IPS-20b (cell line): ENCODE data around the gene CNTROB.

Experiments
- H3K27ac ChIP-seq: one replicate; pipeline ENCODE4 v1.5.1; 2013; ENCODE audit warnings: low read length
- H3K27me3 ChIP-seq: 2 replicates; pipeline ENCODE4 v1.6.1; 2013; ENCODE audit warnings: mild to moderate bottlenecking, low read length, inconsistent platforms; ENCODE audit not compliant: insufficient read depth
- H3K36me3 ChIP-seq: 2 replicates; pipeline ENCODE4 v1.6.1; 2013; ENCODE audit warnings: low read depth, mild to moderate bottlenecking, inconsistent platforms, low read length, moderate library complexity; ENCODE audit not compliant: insufficient read depth
- H3K4me1 ChIP-seq: 2 replicates; pipeline ENCODE4 v1.6.1; 2013; ENCODE audit warnings: mild to moderate bottlenecking, control low read depth, inconsistent platforms, low read length, moderate library complexity; ENCODE audit not compliant: insufficient read depth
- H3K4me3 ChIP-seq: 2 replicates; pipeline ENCODE4 v1.5.1; 2013; ENCODE audit warnings: mild to moderate bottlenecking, low read length, inconsistent platforms
- H3K9ac ChIP-seq: 2 replicates; pipeline ENCODE4 v1.6.1; 2013; ENCODE audit warnings: low read depth, mild to moderate bottlenecking, inconsistent platforms, low read length, moderate library complexity
- H3K9me3 ChIP-seq: 2 replicates; pipeline ENCODE4 v1.6.1; 2013; ENCODE audit warnings: mild to moderate bottlenecking, low read depth, low read length, inconsistent platforms; ENCODE audit not compliant: insufficient read depth

CNTROB gene

DNA sequence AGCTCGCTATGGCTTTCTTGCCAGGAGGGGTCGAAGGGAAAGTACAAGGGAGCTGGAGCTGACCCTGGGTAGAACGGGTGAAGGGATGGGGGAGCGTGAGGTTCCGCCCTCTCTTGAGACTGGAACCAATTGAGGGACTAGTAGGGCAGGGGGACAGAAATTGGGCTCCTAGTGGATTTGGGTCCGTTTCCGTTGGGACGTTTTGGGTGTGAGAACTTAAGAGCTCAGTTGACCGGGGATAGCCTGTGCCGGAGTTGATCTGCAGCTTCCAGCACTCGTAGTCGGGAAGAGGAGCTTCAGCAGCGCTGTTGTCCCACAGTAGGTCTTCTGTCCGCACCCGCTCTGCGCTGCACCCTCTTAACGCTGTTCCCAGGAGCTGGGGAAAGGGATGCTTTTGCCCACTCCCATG, 481 bp downstream of the CNTROB start:
- Histone ChIP-seq H3K9me3 (no peaks in the 10 kb centered on the region), H3K27ac (no peak overlapping the region), H3K9ac (peak overlapping the region; percentile 86), H3K27me3 (peaks cover 21% of the 10 kb centered on the region), H3K36me3 (peaks cover 26% of the 10 kb centered on the region), H3K4me1 (peaks cover 7% of the 10 kb centered on the region; the same call in 1 of the 2 replicates), H3K4me3 (peak overlapping the region; percentile 92)

DNA sequence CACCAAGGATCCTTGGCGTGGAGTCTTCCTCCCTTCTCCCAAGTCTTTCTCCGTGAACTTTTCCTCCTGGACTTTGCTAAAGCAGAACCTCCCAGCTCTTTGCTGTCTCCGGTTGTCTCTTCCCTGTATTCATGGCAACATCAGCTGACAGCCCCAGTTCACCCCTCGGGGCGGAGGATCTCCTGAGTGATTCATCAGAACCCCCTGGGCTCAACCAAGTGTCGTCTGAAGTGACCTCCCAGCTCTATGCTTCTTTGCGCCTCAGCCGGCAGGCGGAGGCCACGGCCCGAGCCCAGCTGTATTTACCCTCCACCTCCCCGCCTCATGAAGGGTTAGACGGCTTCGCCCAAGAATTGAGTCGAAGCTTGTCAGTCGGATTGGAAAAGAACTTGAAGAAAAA, 943 bp downstream of the CNTROB start:
- Histone ChIP-seq H3K27me3 (peaks cover 17% of the 10 kb centered on the region), H3K4me1 (peaks cover 7% of the 10 kb centered on the region; the same call in 1 of the 2 replicates), H3K9me3 (no peaks in the 10 kb centered on the region), H3K27ac (no peak overlapping the region), H3K9ac (peak overlapping the region; percentile 86), H3K36me3 (peaks cover 26% of the 10 kb centered on the region), H3K4me3 (peak overlapping the region; percentile 92)

DNA sequence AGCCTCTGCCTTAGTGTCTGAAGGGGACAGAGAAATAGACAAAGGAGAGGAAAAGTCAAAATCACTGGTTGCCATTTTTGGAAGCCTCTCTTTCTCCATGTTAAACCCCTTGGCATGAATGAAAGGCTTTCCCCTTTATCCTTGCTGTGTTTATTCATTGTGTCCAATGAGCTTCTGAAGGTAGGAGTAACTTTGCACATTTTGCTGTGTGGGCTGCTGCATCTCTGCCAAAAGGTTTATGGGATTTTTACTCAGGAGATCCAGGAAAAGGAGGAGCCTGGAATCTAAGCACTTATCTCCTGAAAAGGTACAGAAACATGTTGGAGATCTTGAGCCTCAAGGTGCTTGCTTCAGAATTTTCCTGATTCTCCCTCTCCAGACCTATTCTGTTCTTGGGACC, 3.9 kb downstream of the CNTROB start:
- Histone ChIP-seq H3K36me3 (peaks cover 42% of the 10 kb centered on the region), H3K9me3 (no peaks in the 10 kb centered on the region), H3K27ac (no peak overlapping the region), H3K9ac (no peak overlapping the region), H3K4me1 (peaks cover 7% of the 10 kb centered on the region; the same call in 1 of the 2 replicates), H3K27me3 (no peaks in the 10 kb centered on the region; the same call in 1 of the 2 replicates), H3K4me3 (no peak overlapping the region)

DNA sequence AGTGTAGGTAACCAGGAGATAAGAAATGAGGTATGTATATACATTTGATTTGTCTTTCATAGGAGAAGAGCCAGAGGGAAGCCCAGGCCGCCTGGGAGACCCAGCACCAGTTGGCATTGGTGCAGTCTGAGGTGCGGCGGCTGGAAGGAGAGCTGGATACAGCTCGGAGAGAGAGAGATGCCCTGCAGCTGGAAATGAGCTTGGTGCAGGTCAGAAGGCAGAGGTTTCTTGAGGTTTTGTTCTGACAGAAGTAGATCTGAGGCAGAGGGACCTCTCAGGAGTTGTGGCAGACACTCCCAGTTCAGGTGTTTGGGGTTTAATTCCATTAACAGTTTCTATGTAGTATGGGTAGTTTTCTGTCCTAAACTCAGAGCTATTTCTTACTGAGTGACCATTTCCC, 8.0 kb downstream of the CNTROB start:
- H3K9me3 ChIP-seq = no peaks in the 10 kb centered on the region
- H3K9ac ChIP-seq = no peak overlapping the region
- no peaks in the 10 kb centered on the region for H3K4me1 ChIP-seq
- H3K4me3 ChIP-seq = no peak overlapping the region
- peaks cover 66% of the 10 kb centered on the region for H3K36me3 ChIP-seq
- H3K27ac ChIP-seq = no peak overlapping the region
- H3K27me3 ChIP-seq = no peaks in the 10 kb centered on the region

DNA sequence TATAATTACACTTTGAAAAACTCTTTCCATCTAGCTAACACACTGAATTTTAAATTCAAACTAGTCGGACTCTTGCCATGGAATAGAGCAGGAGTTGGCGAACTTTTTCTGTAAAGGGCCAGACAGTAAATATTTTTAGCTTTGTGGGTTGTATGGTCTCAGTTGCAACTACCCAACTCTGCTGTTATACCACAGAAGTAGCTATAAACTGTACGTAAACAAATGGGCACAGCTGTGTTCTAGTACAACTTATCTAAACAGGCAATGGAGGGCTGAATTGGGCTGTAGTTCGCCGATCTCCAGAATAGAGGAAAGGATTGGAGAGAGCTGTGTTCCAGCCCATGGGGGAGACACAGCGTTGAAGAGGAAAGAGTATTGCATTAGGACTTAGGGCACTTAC, 8.7 kb downstream of the CNTROB start:
- H3K27me3 ChIP-seq = no peaks in the 10 kb centered on the region
- H3K27ac ChIP-seq = no peak overlapping the region
- H3K36me3 ChIP-seq = peaks cover 67% of the 10 kb centered on the region
- H3K9me3 ChIP-seq = no peaks in the 10 kb centered on the region
- H3K4me1 ChIP-seq = no peaks in the 10 kb centered on the region
- no peak overlapping the region for H3K4me3 ChIP-seq
- no peak overlapping the region for H3K9ac ChIP-seq

DNA sequence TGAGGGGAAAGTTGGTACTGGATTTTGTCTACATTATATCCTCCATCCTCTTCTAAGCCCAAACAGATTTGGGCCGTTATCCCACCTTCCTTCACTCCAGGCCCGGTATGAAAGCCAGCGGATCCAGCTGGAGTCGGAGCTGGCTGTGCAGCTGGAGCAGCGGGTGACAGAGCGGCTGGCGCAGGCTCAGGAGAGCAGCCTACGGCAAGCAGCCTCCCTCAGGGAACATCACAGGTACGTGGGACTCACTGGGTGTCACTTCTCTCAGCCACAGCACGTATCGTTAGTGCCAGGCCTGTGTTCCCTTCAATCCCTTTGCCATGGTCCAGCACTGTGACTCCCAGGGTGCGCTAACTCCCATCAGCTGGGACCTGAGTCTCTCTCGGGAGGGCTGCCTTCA, 11.3 kb downstream of the CNTROB start:
- H3K9ac ChIP-seq = no peak overlapping the region
- peaks cover 73% of the 10 kb centered on the region for H3K36me3 ChIP-seq
- no peak overlapping the region for H3K4me3 ChIP-seq
- H3K27ac ChIP-seq = no peak overlapping the region
- no peaks in the 10 kb centered on the region for H3K27me3 ChIP-seq
- no peaks in the 10 kb centered on the region for H3K9me3 ChIP-seq
- H3K4me1 ChIP-seq = no peaks in the 10 kb centered on the region

DNA sequence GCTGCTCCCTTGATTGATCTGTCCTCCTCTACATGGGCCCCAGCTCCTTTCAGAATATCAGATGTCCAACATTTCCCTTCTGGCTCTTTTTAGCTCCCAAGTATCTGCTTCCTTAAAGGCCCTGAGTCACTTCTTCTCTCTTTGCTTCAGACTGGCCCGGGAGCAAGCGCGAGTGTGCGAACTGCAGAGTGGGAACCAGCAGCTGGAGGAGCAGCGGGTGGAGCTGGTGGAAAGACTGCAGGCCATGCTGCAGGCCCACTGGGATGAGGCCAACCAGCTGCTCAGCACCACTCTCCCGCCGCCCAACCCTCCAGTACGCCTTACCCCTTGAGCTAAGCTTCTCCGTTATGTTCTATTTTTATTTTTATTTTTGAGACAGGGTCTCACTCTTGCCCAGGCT, 12.3 kb downstream of the CNTROB start:
- Histone ChIP-seq H3K27me3 (no peaks in the 10 kb centered on the region), H3K9me3 (no peaks in the 10 kb centered on the region), H3K4me3 (no peak overlapping the region), H3K4me1 (no peaks in the 10 kb centered on the region), H3K9ac (no peak overlapping the region), H3K27ac (no peak overlapping the region), H3K36me3 (peaks cover 83% of the 10 kb centered on the region)

DNA sequence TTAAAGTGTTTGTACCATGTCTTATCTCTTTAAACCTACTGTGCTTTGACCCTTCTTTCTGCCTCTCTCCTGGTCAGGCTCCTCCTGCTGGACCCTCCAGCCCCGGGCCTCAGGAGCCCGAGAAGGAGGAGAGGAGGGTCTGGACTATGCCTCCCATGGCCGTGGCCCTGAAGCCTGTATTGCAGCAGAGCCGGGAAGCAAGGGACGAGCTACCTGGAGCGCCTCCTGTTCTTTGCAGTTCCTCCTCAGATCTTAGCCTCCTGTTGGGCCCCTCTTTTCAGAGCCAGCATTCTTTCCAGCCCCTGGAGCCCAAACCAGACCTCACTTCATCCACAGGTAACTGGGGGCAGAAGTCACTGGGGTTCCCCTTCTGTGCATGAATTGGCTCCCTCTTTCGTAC, 13.6 kb downstream of the CNTROB start:
- peaks cover 79% of the 10 kb centered on the region for H3K36me3 ChIP-seq
- H3K9me3 ChIP-seq = no peaks in the 10 kb centered on the region
- H3K27me3 ChIP-seq = no peaks in the 10 kb centered on the region
- no peak overlapping the region for H3K27ac ChIP-seq
- H3K9ac ChIP-seq = no peak overlapping the region
- H3K4me1 ChIP-seq = no peaks in the 10 kb centered on the region
- no peak overlapping the region for H3K4me3 ChIP-seq

DNA sequence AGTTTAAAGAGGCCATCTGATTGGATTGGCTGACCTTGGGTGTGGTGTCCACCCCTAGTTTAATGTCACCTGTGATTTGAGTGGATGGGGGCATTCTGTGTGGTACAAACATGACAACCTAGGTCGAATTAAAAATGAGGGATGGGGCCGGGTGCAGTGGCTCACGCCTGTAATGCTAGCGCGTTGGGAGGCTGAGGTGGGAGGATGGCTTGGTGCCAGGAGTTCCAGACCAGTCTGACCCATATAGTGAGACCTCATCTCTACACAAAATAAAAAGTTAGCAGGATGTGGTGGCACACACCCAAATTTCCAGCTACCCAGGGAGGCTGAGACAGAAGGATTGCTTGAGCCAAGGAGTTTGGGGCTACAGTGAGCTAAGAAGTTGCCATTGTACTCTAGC, 14.4 kb downstream of the CNTROB start:
- Histone ChIP-seq H3K27ac (no peak overlapping the region), H3K27me3 (no peaks in the 10 kb centered on the region), H3K4me3 (no peak overlapping the region), H3K9me3 (no peaks in the 10 kb centered on the region), H3K36me3 (peaks cover 71% of the 10 kb centered on the region), H3K9ac (no peak overlapping the region), H3K4me1 (no peaks in the 10 kb centered on the region)

DNA sequence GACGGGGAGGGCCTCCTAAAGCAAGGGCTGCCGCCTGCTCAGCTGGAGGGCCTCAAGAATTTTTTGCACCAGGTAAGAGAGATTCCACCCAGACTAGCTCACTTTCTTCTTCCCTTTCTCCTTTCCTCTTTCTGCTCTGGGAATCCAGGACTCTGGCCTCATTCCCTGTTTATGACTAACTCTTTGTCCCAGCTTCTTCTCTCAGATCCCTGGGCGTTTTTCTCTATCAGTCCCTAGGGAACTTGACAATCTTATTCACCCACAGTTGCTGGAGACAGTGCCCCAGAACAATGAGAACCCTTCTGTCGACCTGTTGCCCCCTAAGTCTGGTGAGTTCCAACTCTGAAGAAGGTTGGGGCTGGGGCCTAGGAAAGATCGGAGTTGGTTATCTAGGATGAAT, 15.6 kb downstream of the CNTROB start:
- Histone ChIP-seq H3K36me3 (peaks cover 68% of the 10 kb centered on the region), H3K9ac (no peak overlapping the region), H3K9me3 (no peaks in the 10 kb centered on the region), H3K27me3 (no peaks in the 10 kb centered on the region), H3K4me3 (no peak overlapping the region), H3K4me1 (no peaks in the 10 kb centered on the region), H3K27ac (no peak overlapping the region)

DNA sequence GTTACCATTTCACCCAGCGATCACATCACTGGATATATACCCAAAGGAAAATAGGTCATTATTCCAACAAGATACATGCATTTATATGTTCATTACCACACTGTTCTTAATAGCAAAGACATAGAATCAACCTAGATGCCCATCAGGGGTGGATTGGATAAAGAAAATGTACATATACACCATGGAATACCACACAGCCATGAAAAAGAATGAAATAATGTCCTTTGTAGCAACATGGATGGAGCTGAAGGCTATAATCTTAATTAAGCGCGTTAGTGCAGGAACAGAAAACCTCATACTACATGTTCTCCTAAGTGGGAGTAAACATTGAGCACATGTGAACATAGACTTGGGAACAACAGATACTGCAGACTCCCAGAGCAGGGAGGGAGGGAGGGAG, 18.6 kb downstream of the CNTROB start:
- Histone ChIP-seq H3K36me3 (peaks cover 44% of the 10 kb centered on the region), H3K4me1 (no peaks in the 10 kb centered on the region), H3K9ac (no peak overlapping the region), H3K27ac (no peak overlapping the region), H3K4me3 (no peak overlapping the region), H3K27me3 (no peaks in the 10 kb centered on the region), H3K9me3 (no peaks in the 10 kb centered on the region)

DNA sequence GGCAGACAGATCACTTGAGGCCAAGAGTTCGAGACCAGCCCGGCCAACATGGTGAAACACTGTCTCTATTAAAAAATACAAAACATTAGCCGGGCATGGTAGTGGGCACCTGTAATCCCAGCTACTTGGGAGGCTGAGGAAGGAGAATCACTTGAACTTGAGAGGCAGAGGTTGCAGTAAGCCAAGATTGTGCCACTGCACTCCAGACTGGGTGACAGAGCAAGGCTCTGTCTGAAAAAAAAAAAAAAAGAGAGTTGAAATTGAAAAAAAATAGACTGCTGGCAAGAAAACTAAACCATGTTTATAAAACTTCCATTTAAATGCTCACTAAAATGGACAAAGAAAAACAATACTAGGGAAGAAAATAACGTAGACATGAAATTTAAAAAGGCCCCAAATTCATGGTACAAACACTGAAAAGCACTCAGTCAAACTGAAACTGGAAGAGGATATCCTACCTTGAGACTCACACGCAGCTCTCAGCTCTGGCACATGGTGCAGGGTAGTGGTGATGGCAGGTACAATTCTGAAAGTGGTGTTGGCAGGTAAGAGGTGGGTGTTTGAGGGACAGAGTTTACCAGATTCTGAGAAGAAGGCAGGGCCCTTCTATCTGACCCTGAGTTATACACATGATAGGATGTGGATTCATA, 19.3 kb downstream of the CNTROB start:
- H3K27ac ChIP-seq = no peak overlapping the region
- H3K36me3 ChIP-seq = peaks cover 37% of the 10 kb centered on the region
- H3K4me1 ChIP-seq = no peaks in the 10 kb centered on the region
- no peaks in the 10 kb centered on the region for H3K9me3 ChIP-seq
- H3K9ac ChIP-seq = no peak overlapping the region
- no peaks in the 10 kb centered on the region for H3K27me3 ChIP-seq
- no peak overlapping the region for H3K4me3 ChIP-seq
